ES-I3 (cell line): Measurements from ENCODE around the gene PDE11A.

Source experiments
- H3K36me3 ChIP-seq: 2 replicates; pipeline ENCODE4 v1.6.1; 2013; ENCODE audit warnings: mild to moderate bottlenecking, low read length, control low read depth, moderate library complexity; ENCODE audit not compliant: insufficient read depth
- H3K4me1 ChIP-seq: 2 replicates; pipeline ENCODE4 v1.6.1; 2013; ENCODE audit warnings: mild to moderate bottlenecking, control low read depth, low read length; ENCODE audit not compliant: insufficient read depth
- H3K9ac ChIP-seq: 2 replicates; pipeline ENCODE4 v1.6.1; 2013; ENCODE audit warnings: low read depth, mild to moderate bottlenecking, low read length, moderate library complexity
- H3K9me3 ChIP-seq: 2 replicates; pipeline ENCODE4 v1.6.1; 2013; ENCODE audit warnings: mild to moderate bottlenecking, low read length, moderate library complexity; ENCODE audit not compliant: control insufficient read depth, insufficient read depth

PDE11A gene

GRCh38 chr2:177606636-177607035 lies 465.9 kb downstream of the PDE11A start:
- no peaks in the 10 kb centered on the region for H3K9me3 ChIP-seq
- no peaks in the 10 kb centered on the region for H3K36me3 ChIP-seq
- no peak overlapping the region for H3K9ac ChIP-seq
- H3K4me1 ChIP-seq, result peaks cover 11% of the 10 kb centered on the region

GRCh38 chr2:177604271-177605065 lies 468.1 kb downstream of the PDE11A start:
- 0 out of 2 replicates have a peak, but pooled peaks cover 3% of the 10 kb centered on the region for H3K4me1 ChIP-seq
- no peaks in the 10 kb centered on the region for H3K9me3 ChIP-seq
- no peak overlapping the region for H3K9ac ChIP-seq
- no peaks in the 10 kb centered on the region for H3K36me3 ChIP-seq

- Histone ChIP-seq H3K4me1 (0 out of 2 replicates have a peak, but pooled peaks cover 3% of the 10 kb centered on the region), H3K36me3 (no peaks in the 10 kb centered on the region), H3K9ac (no peak overlapping the region), H3K9me3 (no peaks in the 10 kb centered on the region)
These were observed 468.8 kb downstream of the PDE11A start for GRCh38 chr2:177603768-177604167.

- Histone ChIP-seq H3K9me3 (no peaks in the 10 kb centered on the region), H3K36me3 (no peaks in the 10 kb centered on the region), H3K9ac (no peak overlapping the region), H3K4me1 (0 out of 2 replicates have a peak, but pooled peaks cover 3% of the 10 kb centered on the region)
These were observed 469.4 kb downstream of the PDE11A start for GRCh38 chr2:177603181-177603580.

GRCh38 chr2:177602611-177603164 lies 469.9 kb downstream of the PDE11A start:
- H3K9ac ChIP-seq, result no peak overlapping the region
- no peaks in the 10 kb centered on the region for H3K36me3 ChIP-seq
- no peaks in the 10 kb centered on the region for H3K9me3 ChIP-seq
- H3K4me1 ChIP-seq, result 0 out of 2 replicates have a peak, but pooled peaks cover 3% of the 10 kb centered on the region

- no peak overlapping the region for H3K9ac ChIP-seq
- no peaks in the 10 kb centered on the region for H3K36me3 ChIP-seq
- no peaks in the 10 kb centered on the region for H3K9me3 ChIP-seq
- peaks cover 9% of the 10 kb centered on the region; the same call in 1 of the 2 replicates for H3K4me1 ChIP-seq
These were observed 471.7 kb downstream of the PDE11A start for GRCh38 chr2:177600917-177601316.

GRCh38 chr2:177599956-177600355 lies 472.6 kb downstream of the PDE11A start:
- no peak overlapping the region for H3K9ac ChIP-seq
- H3K36me3 ChIP-seq, result no peaks in the 10 kb centered on the region
- H3K4me1 ChIP-seq, result peaks cover 9% of the 10 kb centered on the region; the same call in 1 of the 2 replicates
- H3K9me3 ChIP-seq, result no peaks in the 10 kb centered on the region

GRCh38 chr2:177599139-177599688 lies 473.4 kb downstream of the PDE11A start:
- no peak overlapping the region for H3K9ac ChIP-seq
- H3K9me3 ChIP-seq, result no peaks in the 10 kb centered on the region
- no peaks in the 10 kb centered on the region for H3K36me3 ChIP-seq
- peaks cover 7% of the 10 kb centered on the region; the same call in 1 of the 2 replicates for H3K4me1 ChIP-seq

GRCh38 chr2:177598326-177599138 lies 474.0 kb downstream of the PDE11A start:
- Histone ChIP-seq H3K9me3 (no peaks in the 10 kb centered on the region), H3K4me1 (peaks cover 5% of the 10 kb centered on the region; the same call in 1 of the 2 replicates), H3K9ac (no peak overlapping the region), H3K36me3 (no peaks in the 10 kb centered on the region)

- H3K9ac ChIP-seq, result no peak overlapping the region
- no peaks in the 10 kb centered on the region for H3K36me3 ChIP-seq
- H3K9me3 ChIP-seq, result no peaks in the 10 kb centered on the region
- H3K4me1 ChIP-seq, result peaks cover 5% of the 10 kb centered on the region; the same call in 1 of the 2 replicates
These were observed 474.8 kb downstream of the PDE11A start for GRCh38 chr2:177597759-177598158.

- Histone ChIP-seq H3K9me3 (no peaks in the 10 kb centered on the region), H3K36me3 (no peaks in the 10 kb centered on the region), H3K4me1 (peaks cover 5% of the 10 kb centered on the region; the same call in 1 of the 2 replicates), H3K9ac (no peak overlapping the region)
These were observed 475.7 kb downstream of the PDE11A start for GRCh38 chr2:177596866-177597265.

GRCh38 chr2:177595126-177595845 lies 477.3 kb downstream of the PDE11A start:
- peaks cover 5% of the 10 kb centered on the region; the same call in 1 of the 2 replicates for H3K4me1 ChIP-seq
- H3K36me3 ChIP-seq, result no peaks in the 10 kb centered on the region
- H3K9ac ChIP-seq, result no peak overlapping the region

GRCh38 chr2:177593402-177593801 lies 479.2 kb downstream of the PDE11A start:
- Histone ChIP-seq H3K9ac (no peak overlapping the region), H3K4me1 (peaks cover 5% of the 10 kb centered on the region; the same call in 1 of the 2 replicates), H3K36me3 (no peaks in the 10 kb centered on the region), H3K9me3 (no peaks in the 10 kb centered on the region)

More at GRCh38 chr2:177595126-177595845, 477.3 kb downstream of the PDE11A start:
- H3K9me3 ChIP-seq, result no peaks in the 10 kb centered on the region
